GM19193 (cell line): ENCODE measurements around the gene TFCP2L1.

ENCODE experiments used
- POLR2A ChIP-seq: IDR thresholded peaks from 4 replicates; pipeline ENCODE4 v1.6.1; 2011; ENCODE audit not compliant: insufficient read depth, insufficient read length; ENCODE audit errors: extremely low read depth

The TFCP2L1 gene

DNA sequence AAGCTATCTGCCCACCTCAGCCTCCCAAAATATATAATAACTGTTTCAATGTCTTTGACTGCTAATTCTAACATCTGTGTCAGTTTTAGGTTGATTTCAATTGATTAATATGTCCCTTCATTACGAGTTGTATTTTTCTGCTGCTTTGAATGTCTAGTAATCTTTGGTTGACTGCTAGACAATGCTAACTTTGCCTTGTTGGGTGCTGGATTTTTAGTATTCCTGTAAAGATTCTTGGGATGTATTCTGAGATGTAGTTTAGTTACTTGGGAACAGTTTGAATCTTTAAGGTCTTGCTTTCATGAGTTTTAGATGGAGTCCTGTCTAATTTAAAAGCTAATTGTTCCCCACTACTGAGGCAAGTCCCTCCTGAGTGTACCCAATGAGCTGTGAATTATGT, 114.4 kb downstream of the TFCP2L1 start:
- TF ChIP-seq POLR2A = no peak

GRCh38 chr2:121167411-121167810, 117.6 kb downstream of the TFCP2L1 start:
- TF ChIP-seq POLR2A = no peak
